SK-N-SH (cell line): ENCODE results near the gene SRRM4. TPM values are rescaled to one million over a fixed set of nuclear protein-coding genes. Genes with fewer than 3 reads are reported as not detected.

Source experiments
- CTCF ChIA-PET: fragments of 300-600, 350-600 bp; formaldehyde crosslinking; extraction: SDS; loops from one replicate; lab custom pipeline; 2021; lab: Yijun Ruan, JAX
- POLR2A ChIA-PET: fragments of 350-600 bp; sonication (Branson Sonifier 250); formaldehyde crosslinking; extraction: SDS; loops from one replicate; lab custom pipeline; 2020; ENCODE audit warnings: antibody characterized with exemption, inconsistent platforms; lab: Yijun Ruan, JAX
- DNase-seq: peaks from one replicate; pipeline ENCODE4 v3.0.0; 2012
- H2AFZ ChIP-seq: fragments of 200-600 bp; sonication (generic); 2 replicates; pipeline ENCODE4 v1.8.1; 2016; ENCODE audit warnings: antibody characterized with exemption, mild to moderate bottlenecking, low read depth
- H3F3A ChIP-seq: fragments of 200-600 bp; sonication (generic); replicated peaks from 2 replicates; pipeline ENCODE3; 2016; ENCODE audit warnings: antibody characterized with exemption, mild to moderate bottlenecking; ENCODE audit not compliant: insufficient read depth
- H3K27ac ChIP-seq, 2 experiments: fragments of 200-500 bp in 1 of 2; fragments of 200-600 bp in 1 of 2; sonication (Bioruptor generic) in 1 of 2; sonication (generic), shearing (Covaris generic) in 1 of 2; 2 replicates each; pipeline versions ENCODE4 v1.5.1 to v1.6.1; 2014 to 2016; ENCODE audit warnings: low read depth in 2 of 2, inconsistent platforms in 1 of 2, low read length in 1 of 2, mild to moderate bottlenecking in 1 of 2, mixed read lengths in 1 of 2
- H3K27me3 ChIP-seq: fragments of 200-600 bp; sonication (generic), shearing (Covaris generic); 2 replicates; pipeline ENCODE4 v1.6.1; 2016; ENCODE audit warnings: mixed run types; ENCODE audit not compliant: insufficient read depth
- H3K36me3 ChIP-seq, 2 experiments: fragments of 200-500 bp in 1 of 2; fragments of 200-600 bp in 1 of 2; sonication (Bioruptor generic) in 1 of 2; sonication (generic) in 1 of 2; replicated peaks in 1 of 2; 2 replicates each; pipeline versions ENCODE3 to v1.5.1; 2014 to 2016; ENCODE audit warnings: low read length in 1 of 2, mild to moderate bottlenecking in 1 of 2; ENCODE audit not compliant: insufficient read depth in 2 of 2, control insufficient read depth in 1 of 2
- H3K4me1 ChIP-seq, 2 experiments: fragments of 200-500 bp in 1 of 2; fragments of 200-600 bp in 1 of 2; sonication (Bioruptor generic) in 1 of 2; sonication (generic), shearing (Covaris generic) in 1 of 2; 2 replicates each; pipeline versions ENCODE4 v1.5.1 to v1.6.1; 2014 to 2016; ENCODE audit warnings: low read depth in 1 of 2, low read length in 1 of 2, mixed run types in 1 of 2; ENCODE audit not compliant: insufficient read depth in 2 of 2, control insufficient read depth in 1 of 2
- H3K4me2 ChIP-seq: fragments of 200-600 bp; sonication (generic), shearing (Covaris generic); 2 replicates; pipeline ENCODE4 v1.6.1; 2017; ENCODE audit warnings: mixed run types
- H3K4me3 ChIP-seq, 2 experiments: fragments of 200-500 bp in 1 of 2; fragments of 200-600 bp in 1 of 2; sonication (Bioruptor generic) in 1 of 2; sonication (generic), shearing (Covaris generic) in 1 of 2; 2 replicates each; pipeline versions ENCODE4 v1.5.1 to v1.8.1; 2014 to 2016; ENCODE audit warnings: low read depth in 2 of 2, inconsistent platforms in 1 of 2, low read length in 1 of 2, mild to moderate bottlenecking in 1 of 2, mixed read lengths in 1 of 2, moderate library complexity in 1 of 2
- H3K79me2 ChIP-seq: fragments of 200-600 bp; sonication (generic); 2 replicates; pipeline ENCODE4 v1.8.1; 2017; ENCODE audit warnings: mild to moderate bottlenecking; ENCODE audit not compliant: insufficient read depth
- H3K9ac ChIP-seq: fragments of 200-600 bp; sonication (generic); 2 replicates; pipeline ENCODE4 v1.6.1; 2017; ENCODE audit warnings: mixed run types
- H3K9me2 ChIP-seq: fragments of 200-600 bp; sonication (generic); 2 replicates; pipeline ENCODE4 v1.6.1; 2017; ENCODE audit warnings: mixed run types
- H3K9me3 ChIP-seq: fragments of 200-600 bp; sonication (generic); 2 replicates; pipeline ENCODE4 v1.6.1; 2017; ENCODE audit warnings: mixed run types, mild to moderate bottlenecking, moderate library complexity
- H4K20me1 ChIP-seq: fragments of 200-600 bp; sonication (generic); 2 replicates; pipeline ENCODE4 v1.6.1; 2017; ENCODE audit warnings: mild to moderate bottlenecking, mixed run types; ENCODE audit not compliant: insufficient read depth
- CHD2 ChIP-seq: fragments of 150-350 bp; IDR thresholded peaks from 2 replicates; pipeline ENCODE4 v1.6.1; 2018; ENCODE audit warnings: low read length; ENCODE audit not compliant: partially characterized antibody
- GABPA ChIP-seq: IDR thresholded peaks from 2 replicates; pipeline ENCODE4 v1.4.0; 2012; ENCODE audit warnings: low read depth, mild to moderate bottlenecking
- GATA2 ChIP-seq: sonication (generic); formaldehyde crosslinking; IDR thresholded peaks from 2 replicates; pipeline ENCODE4 v1.5.0; 2020; ENCODE audit warnings: mild to moderate bottlenecking, missing genetic modification reagents
- MEF2A ChIP-seq: IDR thresholded peaks from 2 replicates; pipeline ENCODE4 v1.4.0; 2012; ENCODE audit warnings: low read depth, borderline replicate concordance
- NRF1 ChIP-seq: IDR thresholded peaks from 2 replicates; pipeline ENCODE4 v1.6.1; 2012; ENCODE audit warnings: low read depth, mild to moderate bottlenecking, low read length
- RAD21 ChIP-seq: IDR thresholded peaks from 2 replicates; pipeline ENCODE4 v1.6.1; 2012; ENCODE audit warnings: mild to moderate bottlenecking, low read length
- SIN3A ChIP-seq: IDR thresholded peaks from 2 replicates; pipeline ENCODE4 v1.6.1; 2012; ENCODE audit warnings: low read depth, mild to moderate bottlenecking, low read length, moderate library complexity, borderline replicate concordance
- SMC3 ChIP-seq: IDR thresholded peaks from 2 replicates; pipeline ENCODE4 v1.6.1; 2012; ENCODE audit warnings: low read depth, low read length, improper control_type of control experiment
- TCF12 ChIP-seq: IDR thresholded peaks from 2 replicates; pipeline ENCODE4 v1.4.0; 2012
- WGBS: methylation state at CpG from one replicate; pipeline ENCODE4 v1.1.6; 2017; ENCODE audit warnings: low lambda C conversion rate; 5-methylcytosine and 5-hydroxymethylcytosine counted together
- polyA plus RNA-seq, 3 experiments: library from polyadenylated mRNA; depleted of rRNA; stranded (reverse); fragments of >200 nt; gene quantifications; 2 replicates each; pipeline ENCODE4 v1.2.3, GENCODE V29; 2012
- TF ChIP-seq, protein P1 (sequence below): IDR thresholded peaks from 2 replicates; pipeline ENCODE4 v1.6.1; 2012; ENCODE audit warnings: mild to moderate bottlenecking, low read depth, low read length, moderate library complexity
- TF ChIP-seq, protein P2 (sequence below): fragments of 200-600 bp; sonication (generic); IDR thresholded peaks from 2 replicates; pipeline ENCODE4 v1.6.1; 2017; ENCODE audit warnings: antibody characterized with exemption, mild to moderate bottlenecking, moderate library complexity
- TF ChIP-seq, protein P3 (sequence below): IDR thresholded peaks from 2 replicates; pipeline ENCODE4 v1.4.0; 2012; ENCODE audit warnings: low read depth, borderline replicate concordance
- TF ChIP-seq, protein P4 (sequence below): IDR thresholded peaks from 2 replicates; pipeline ENCODE4 v1.4.0; 2012; ENCODE audit warnings: low read depth

SRRM4 gene
- polyA plus RNA-seq, 1 of the 3 experiments (the other 2 are of a cell fraction): 0.03 TPM

DNA sequence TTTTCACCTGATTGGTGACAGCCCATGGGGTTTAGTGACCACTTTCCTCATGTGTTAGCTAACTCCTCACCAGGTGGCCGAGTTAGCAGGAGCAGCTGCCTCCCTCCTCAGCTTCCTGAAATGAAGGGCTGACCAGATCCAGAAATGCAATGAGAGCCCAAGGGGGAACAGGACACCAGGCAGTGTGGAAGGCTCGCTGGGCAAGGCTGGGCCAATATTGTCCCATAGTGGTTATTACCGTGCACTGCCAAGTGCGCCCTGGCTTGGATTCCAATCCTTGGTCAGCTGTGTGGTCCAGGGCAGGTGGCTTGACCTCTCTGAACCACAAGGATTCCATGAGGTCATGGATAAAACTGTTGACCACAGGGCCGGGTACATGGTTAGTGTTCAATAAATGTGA lies 193.7 kb downstream of the SRRM4 start (continued):
- TF ChIP-seq, protein P1, sequence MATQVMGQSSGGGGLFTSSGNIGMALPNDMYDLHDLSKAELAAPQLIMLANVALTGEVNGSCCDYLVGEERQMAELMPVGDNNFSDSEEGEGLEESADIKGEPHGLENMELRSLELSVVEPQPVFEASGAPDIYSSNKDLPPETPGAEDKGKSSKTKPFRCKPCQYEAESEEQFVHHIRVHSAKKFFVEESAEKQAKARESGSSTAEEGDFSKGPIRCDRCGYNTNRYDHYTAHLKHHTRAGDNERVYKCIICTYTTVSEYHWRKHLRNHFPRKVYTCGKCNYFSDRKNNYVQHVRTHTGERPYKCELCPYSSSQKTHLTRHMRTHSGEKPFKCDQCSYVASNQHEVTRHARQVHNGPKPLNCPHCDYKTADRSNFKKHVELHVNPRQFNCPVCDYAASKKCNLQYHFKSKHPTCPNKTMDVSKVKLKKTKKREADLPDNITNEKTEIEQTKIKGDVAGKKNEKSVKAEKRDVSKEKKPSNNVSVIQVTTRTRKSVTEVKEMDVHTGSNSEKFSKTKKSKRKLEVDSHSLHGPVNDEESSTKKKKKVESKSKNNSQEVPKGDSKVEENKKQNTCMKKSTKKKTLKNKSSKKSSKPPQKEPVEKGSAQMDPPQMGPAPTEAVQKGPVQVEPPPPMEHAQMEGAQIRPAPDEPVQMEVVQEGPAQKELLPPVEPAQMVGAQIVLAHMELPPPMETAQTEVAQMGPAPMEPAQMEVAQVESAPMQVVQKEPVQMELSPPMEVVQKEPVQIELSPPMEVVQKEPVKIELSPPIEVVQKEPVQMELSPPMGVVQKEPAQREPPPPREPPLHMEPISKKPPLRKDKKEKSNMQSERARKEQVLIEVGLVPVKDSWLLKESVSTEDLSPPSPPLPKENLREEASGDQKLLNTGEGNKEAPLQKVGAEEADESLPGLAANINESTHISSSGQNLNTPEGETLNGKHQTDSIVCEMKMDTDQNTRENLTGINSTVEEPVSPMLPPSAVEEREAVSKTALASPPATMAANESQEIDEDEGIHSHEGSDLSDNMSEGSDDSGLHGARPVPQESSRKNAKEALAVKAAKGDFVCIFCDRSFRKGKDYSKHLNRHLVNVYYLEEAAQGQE: no peak
- no peak for TF ChIP-seq MEF2A
- TF ChIP-seq, protein P2, sequence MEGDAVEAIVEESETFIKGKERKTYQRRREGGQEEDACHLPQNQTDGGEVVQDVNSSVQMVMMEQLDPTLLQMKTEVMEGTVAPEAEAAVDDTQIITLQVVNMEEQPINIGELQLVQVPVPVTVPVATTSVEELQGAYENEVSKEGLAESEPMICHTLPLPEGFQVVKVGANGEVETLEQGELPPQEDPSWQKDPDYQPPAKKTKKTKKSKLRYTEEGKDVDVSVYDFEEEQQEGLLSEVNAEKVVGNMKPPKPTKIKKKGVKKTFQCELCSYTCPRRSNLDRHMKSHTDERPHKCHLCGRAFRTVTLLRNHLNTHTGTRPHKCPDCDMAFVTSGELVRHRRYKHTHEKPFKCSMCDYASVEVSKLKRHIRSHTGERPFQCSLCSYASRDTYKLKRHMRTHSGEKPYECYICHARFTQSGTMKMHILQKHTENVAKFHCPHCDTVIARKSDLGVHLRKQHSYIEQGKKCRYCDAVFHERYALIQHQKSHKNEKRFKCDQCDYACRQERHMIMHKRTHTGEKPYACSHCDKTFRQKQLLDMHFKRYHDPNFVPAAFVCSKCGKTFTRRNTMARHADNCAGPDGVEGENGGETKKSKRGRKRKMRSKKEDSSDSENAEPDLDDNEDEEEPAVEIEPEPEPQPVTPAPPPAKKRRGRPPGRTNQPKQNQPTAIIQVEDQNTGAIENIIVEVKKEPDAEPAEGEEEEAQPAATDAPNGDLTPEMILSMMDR: no peak

DNA sequence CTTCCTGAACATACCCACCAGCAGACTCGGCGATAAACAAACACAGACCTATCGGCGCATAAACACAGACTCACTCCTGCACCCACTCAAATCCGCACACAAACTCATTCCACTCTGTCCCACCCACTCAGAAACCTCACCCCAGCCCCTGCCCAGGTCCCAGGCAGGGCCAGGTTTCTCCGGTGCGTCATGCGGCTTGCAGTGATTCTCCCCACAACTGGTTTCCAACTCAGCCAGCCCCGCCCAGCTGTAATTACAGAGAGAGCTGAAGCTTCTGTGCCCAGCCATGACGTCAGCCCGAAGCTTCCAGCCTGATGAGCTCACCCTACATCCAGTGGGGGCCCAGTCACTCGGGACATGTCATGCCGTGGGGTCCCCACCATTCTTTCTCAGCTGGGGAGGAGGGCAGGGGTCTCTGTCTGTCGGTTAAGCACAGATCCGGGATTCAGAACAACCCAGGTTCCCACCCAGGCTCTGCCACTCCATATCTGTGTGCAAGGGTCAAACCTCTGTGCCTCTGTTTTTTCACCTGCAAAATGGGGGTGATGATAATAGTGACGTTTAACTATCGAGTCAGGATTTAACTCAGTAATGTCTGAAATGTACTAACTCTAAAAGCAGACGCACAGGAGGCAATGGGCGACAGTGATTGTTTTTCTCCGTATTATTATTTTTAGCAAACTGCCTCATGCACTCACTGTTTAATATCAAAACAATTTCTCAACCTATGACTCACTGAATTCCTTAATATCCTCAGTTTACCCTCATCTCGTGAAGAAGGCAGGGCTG lies 195.1 kb downstream of the SRRM4 start:
- Histone ChIP-seq H3K27ac (no peak overlapping the region), H3K79me2 (no peaks in the 10 kb centered on the region), H3K9me2 (no peaks in the 10 kb centered on the region), H3K4me3 (no peak overlapping the region), H3K27me3 (no peaks in the 10 kb centered on the region), H3F3A (no peaks in the 10 kb centered on the region), H3K4me2 (no peak overlapping the region), H3K36me3 (no peaks in the 10 kb centered on the region)
- no peak for TF ChIP-seq NRF1
- TF ChIP-seq GABPA: no peak
- TF ChIP-seq, protein P3, sequence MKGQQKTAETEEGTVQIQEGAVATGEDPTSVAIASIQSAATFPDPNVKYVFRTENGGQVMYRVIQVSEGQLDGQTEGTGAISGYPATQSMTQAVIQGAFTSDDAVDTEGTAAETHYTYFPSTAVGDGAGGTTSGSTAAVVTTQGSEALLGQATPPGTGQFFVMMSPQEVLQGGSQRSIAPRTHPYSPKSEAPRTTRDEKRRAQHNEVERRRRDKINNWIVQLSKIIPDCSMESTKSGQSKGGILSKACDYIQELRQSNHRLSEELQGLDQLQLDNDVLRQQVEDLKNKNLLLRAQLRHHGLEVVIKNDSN: no peak
- TF ChIP-seq RAD21: no peak
- TF ChIP-seq SMC3: no peak
- TF ChIP-seq CHD2: no peak
- TF ChIP-seq, protein P4, sequence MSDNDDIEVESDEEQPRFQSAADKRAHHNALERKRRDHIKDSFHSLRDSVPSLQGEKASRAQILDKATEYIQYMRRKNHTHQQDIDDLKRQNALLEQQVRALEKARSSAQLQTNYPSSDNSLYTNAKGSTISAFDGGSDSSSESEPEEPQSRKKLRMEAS: no peak
- no peak for TF ChIP-seq GATA2 (CRISPR knock-in tag)
- TF ChIP-seq TCF12: no peak
- no peak for TF ChIP-seq SIN3A
- TF ChIP-seq, all 33 proteins: peak for 0
- Histone ChIP-seq H3K9ac (no peak overlapping the region), H3K9me3 (no peaks in the 10 kb centered on the region), H3K4me1 (peaks cover 0 to 10% of the 10 kb centered on the region in 2 experiments; a peak in 1 of 4 replicates), H4K20me1 (no peaks in the 10 kb centered on the region), H2AFZ (no peak overlapping the region)
- DNase-seq: no peak
- 53% methylated on average over 15 of the region's 21 CpGs for WGBS
- ChIA-PET CTCF (interaction anchor here (1.0 to 2.2 kb wide), 2 partner anchors 8 to 237 kb away, joined by 3 to 8 read pairs; no protein-coding TSS in a partner anchor), POLR2A (no interaction called here)
